Activated CD8-positive, alpha-beta T cell treated with anti-CD3 and anti-CD28 coated beads for 36 hours (primary cell): ENCODE results near the gene TSHZ3. TPM values are rescaled to one million over a fixed set of nuclear protein-coding genes. Genes with fewer than 3 reads are reported as not detected.

Experiments used
- ATAC-seq: fragments of 200-7000 bp; cut with Tn5 transposase; one replicate; pipeline ENCODE4 v1.10.0; 2021; ENCODE audit warnings: mild to moderate bottlenecking, moderate library complexity
- CTCF ChIA-PET: fragments of 350-600 bp; sonication (Branson Sonifier 250); formaldehyde crosslinking; loops from one replicate; lab custom pipeline; 2021; ENCODE audit warnings: antibody characterized with exemption; lab: Charles Lee
- POLR2A ChIA-PET: fragments of 350-600 bp; sonication (Branson Sonifier 250); formaldehyde crosslinking; loops from one replicate; lab custom pipeline; 2021; ENCODE audit warnings: antibody characterized with exemption; lab: Charles Lee
- DNase-seq: peaks from one replicate; pipeline ENCODE4 v3.0.0-alpha.2; 2020
- H3K27ac Mint-ChIP-seq: one replicate; pipeline ENCODE4 v1.8.0; 2021; ENCODE audit warnings: mild to moderate bottlenecking, mixed read lengths
- H3K27me3 Mint-ChIP-seq: one replicate; pipeline ENCODE4 v1.8.0; 2021; ENCODE audit warnings: mixed read lengths
- H3K36me3 Mint-ChIP-seq: one replicate; pipeline ENCODE4 v1.8.0; 2021; ENCODE audit warnings: low read depth, mixed read lengths
- H3K4me1 Mint-ChIP-seq: one replicate; pipeline ENCODE4 v1.8.0; 2021; ENCODE audit warnings: low read depth, mixed read lengths
- H3K4me3 Mint-ChIP-seq: one replicate; pipeline ENCODE4 v1.8.0; 2021; ENCODE audit warnings: mild to moderate bottlenecking, moderate library complexity, mixed read lengths
- H3K9me3 Mint-ChIP-seq: one replicate; pipeline ENCODE4 v1.8.0; 2021; ENCODE audit warnings: mixed read lengths
- intact Hi-C: fragments of 100-400 bp; cut with micrococcal nuclease; formaldehyde crosslinking; loops from one replicate; pipeline ENCODE4 v1.10.0; 2022
- total RNA-seq, 2 experiments: library from RNA; stranded (reverse); gene quantifications; one replicate each; pipeline ENCODE4 v1.2.3, GENCODE V29; 2021
- TF ChIP-seq, protein P1 (sequence below): fragments of 200-600 bp; IDR thresholded peaks from one replicate; pipeline ENCODE4 v1.8.0; 2022; ENCODE audit warnings: antibody characterized with exemption, mild to moderate bottlenecking

Gene TSHZ3
- total RNA-seq, 2 experiments from 2014 or later = 0.16 to 0.38 TPM

DNA sequence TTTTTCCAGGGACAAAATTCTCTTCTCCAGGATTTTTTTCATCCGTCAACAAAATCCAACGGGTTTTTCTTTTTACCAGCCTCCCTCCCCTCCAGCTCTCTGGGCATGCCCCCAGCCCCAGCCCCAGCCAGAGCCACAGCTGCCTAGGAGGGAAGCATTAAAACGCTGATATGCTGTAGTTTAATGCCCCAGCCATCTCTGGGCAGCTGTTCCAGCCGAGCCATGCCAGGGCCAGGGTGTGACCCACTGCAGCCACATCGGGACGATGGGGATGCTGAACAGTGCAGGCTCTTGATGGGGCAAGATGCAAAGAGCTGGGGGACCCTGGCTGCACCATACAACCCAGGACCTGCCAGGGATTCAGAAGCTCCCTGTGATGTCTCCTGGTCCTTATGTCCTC lies 32.1 kb downstream of the TSHZ3 start:
- Mint-ChIP-seq H3K9me3 (no peaks in the 10 kb centered on the region), H3K4me3 (no peak overlapping the region), H3K27ac (no peak overlapping the region), H3K27me3 (peaks cover 9% of the 10 kb centered on the region), H3K36me3 (no peaks in the 10 kb centered on the region), H3K4me1 (peaks cover under 1% of the 10 kb centered on the region)
- ATAC-seq (no peak), DNase-seq (no peak)
- TF ChIP-seq, protein P1, sequence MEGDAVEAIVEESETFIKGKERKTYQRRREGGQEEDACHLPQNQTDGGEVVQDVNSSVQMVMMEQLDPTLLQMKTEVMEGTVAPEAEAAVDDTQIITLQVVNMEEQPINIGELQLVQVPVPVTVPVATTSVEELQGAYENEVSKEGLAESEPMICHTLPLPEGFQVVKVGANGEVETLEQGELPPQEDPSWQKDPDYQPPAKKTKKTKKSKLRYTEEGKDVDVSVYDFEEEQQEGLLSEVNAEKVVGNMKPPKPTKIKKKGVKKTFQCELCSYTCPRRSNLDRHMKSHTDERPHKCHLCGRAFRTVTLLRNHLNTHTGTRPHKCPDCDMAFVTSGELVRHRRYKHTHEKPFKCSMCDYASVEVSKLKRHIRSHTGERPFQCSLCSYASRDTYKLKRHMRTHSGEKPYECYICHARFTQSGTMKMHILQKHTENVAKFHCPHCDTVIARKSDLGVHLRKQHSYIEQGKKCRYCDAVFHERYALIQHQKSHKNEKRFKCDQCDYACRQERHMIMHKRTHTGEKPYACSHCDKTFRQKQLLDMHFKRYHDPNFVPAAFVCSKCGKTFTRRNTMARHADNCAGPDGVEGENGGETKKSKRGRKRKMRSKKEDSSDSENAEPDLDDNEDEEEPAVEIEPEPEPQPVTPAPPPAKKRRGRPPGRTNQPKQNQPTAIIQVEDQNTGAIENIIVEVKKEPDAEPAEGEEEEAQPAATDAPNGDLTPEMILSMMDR = no peak
- intact Hi-C loops = no loop called here
- POLR2A ChIA-PET = no interaction called here
- CTCF ChIA-PET = no interaction called here

DNA sequence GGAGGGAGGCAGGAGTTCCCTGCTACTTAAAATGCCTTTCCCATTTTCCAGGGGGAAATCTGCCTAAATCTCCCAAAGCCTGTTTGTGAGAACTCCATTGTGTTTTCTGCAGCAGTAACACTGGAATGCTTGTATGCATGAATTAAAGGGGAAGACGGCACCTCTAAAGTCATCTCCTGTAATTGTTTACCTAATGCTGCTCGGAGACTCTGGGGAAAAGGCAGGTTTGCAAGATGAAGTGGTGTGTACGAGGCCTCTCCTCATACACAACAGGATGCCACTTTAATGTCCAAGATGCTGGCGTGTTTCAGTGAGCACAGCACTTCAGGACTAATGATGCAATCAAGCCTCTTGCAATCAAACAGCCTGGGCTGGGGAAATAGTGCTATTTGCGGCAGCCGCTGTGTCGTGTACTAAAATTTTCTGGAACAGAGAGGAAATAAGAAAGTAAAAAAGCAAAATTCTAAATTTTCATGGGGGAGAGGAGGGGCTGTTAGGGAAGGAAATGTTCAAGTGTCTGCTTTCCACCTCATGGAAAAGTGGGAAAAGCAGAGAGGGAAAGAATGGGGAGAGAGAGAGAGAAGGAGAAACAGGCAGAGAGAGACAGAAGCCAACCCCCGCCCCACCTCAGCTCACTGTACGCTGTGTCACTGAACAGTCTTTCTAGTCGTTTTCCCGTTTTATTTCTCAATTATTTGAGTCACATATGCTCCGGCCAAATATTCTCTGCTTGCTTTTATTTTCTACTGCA lies 32.9 kb downstream of the TSHZ3 start:
- ChIA-PET POLR2A (no interaction called here), CTCF (no interaction called here)
- peaks cover 10% of the 10 kb centered on the region for H3K27me3 Mint-ChIP-seq
- ATAC-seq = no peak
- TF ChIP-seq, protein P1 = no peak
- DNase-seq = no peak
- peaks cover 4% of the 10 kb centered on the region for H3K4me1 Mint-ChIP-seq
- H3K36me3 Mint-ChIP-seq = no peaks in the 10 kb centered on the region
- intact Hi-C loops = no loop called here
- H3K9me3 Mint-ChIP-seq = no peaks in the 10 kb centered on the region
- no peak overlapping the region for H3K27ac Mint-ChIP-seq
- H3K4me3 Mint-ChIP-seq = no peak overlapping the region

DNA sequence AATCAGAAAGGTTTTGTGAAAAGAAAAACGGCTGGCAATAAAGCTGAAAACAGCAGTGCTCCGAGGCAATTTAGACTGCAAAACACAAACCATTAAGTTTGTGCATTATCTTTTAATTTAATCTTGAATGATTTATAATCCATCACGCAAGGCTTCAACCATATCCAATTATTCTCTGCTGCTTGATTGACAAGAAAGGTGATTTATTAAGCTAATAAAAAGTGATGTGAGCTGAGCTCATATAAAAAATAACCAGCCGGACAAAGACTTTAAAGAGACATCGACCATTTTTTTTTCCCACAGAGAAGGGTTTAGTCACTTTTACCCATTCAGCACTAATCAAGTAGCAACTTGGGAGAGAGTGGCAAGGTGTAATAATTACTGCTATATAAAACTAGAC lies 33.6 kb downstream of the TSHZ3 start:
- CTCF ChIA-PET = interaction anchor here (0.7 kb wide), 1 partner anchor 98 kb away, joined by 3 read pairs; no protein-coding TSS in a partner anchor
- Mint-ChIP-seq H3K27me3 (peaks cover 10% of the 10 kb centered on the region), H3K4me1 (peaks cover 4% of the 10 kb centered on the region)

DNA sequence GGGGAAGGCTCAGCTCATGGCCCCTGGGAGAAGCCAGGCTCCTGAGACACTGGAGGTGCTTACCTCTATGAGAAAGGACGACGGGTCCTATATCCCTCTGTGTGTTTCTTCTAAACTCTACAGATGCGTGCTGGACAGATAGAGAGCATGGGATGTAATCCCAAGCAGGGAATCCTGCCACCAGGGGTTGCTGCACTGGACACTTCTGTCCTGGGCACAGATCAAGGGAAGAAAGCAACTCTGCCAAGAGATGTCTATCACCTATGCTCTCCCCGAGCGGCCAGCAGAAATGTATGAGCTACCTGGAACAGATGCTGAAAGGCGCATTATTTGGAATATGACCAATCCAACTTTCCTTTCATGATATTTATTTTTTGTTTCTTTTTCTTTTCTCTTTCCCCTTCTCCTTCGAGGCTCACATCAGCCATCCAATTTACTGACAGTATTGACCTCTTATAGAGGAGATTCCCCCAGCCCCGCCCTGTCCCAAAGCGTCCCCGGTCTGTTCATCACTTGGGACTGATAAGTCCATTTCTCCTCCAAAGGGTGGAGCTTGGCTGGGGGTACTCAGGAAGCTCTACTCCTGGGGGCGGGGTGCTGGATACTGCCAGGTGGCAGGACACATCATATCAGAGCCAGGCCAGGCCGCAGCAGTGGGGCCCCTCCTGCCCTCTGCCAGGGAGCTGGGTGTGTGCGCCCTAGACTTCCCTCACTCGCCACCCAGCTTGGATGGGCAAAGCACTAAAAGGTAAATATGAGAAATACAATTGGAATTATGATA lies 34.2 kb downstream of the TSHZ3 start:
- CTCF ChIA-PET = interaction anchor here (0.7 kb wide), 1 partner anchor 99 kb away, joined by 3 read pairs; no protein-coding TSS in a partner anchor
- DNase-seq (no peak), ATAC-seq (no peak)
- no peaks in the 10 kb centered on the region for H3K9me3 Mint-ChIP-seq
- peaks cover 10% of the 10 kb centered on the region for H3K27me3 Mint-ChIP-seq
- H3K4me1 Mint-ChIP-seq = peaks cover 4% of the 10 kb centered on the region
- H3K27ac Mint-ChIP-seq = no peak overlapping the region
- intact Hi-C loops = no loop called here
- POLR2A ChIA-PET = no interaction called here
- no peaks in the 10 kb centered on the region for H3K36me3 Mint-ChIP-seq
- H3K4me3 Mint-ChIP-seq = no peak overlapping the region
- TF ChIP-seq, protein P1 = no peak

More for the DNA sequence above, 33.6 kb downstream of the TSHZ3 start:
- H3K4me3 Mint-ChIP-seq = no peak overlapping the region
- TF ChIP-seq, protein P1 = no peak
- ATAC-seq (no peak), DNase-seq (no peak)
- intact Hi-C loops = no loop called here
- H3K9me3 Mint-ChIP-seq = no peaks in the 10 kb centered on the region
- no peak overlapping the region for H3K27ac Mint-ChIP-seq
- no peaks in the 10 kb centered on the region for H3K36me3 Mint-ChIP-seq
- POLR2A ChIA-PET = no interaction called here

DNA sequence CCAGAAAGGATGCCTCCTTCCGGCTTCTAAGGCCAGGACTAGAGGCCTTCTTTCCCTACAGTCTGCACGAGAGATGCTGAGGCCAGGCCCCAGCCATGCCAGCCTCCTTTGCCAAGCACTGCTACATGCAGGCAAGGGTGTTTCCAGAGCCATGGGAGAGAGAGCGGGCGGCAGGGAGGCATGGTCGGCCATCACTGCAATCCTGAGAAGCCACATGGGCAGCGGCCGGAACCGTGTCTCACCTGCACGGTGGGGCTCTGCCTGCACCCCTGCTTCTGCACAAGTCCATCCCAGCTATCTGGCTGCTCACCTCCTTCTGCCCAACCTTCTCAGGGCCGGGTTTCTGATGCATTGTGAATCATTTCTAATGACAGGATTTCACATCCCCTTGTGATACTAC lies 35.1 kb downstream of the TSHZ3 start:
- Mint-ChIP-seq H3K27me3 (peaks cover 10% of the 10 kb centered on the region), H3K27ac (no peak overlapping the region), H3K4me3 (no peak overlapping the region), H3K9me3 (no peaks in the 10 kb centered on the region), H3K4me1 (peaks cover 4% of the 10 kb centered on the region), H3K36me3 (no peaks in the 10 kb centered on the region)
- TF ChIP-seq, protein P1 = no peak
- no peak for DNase-seq
- ChIA-PET CTCF (no interaction called here), POLR2A (no interaction called here)
- intact Hi-C loops = no loop called here
- ATAC-seq = no peak
